HUES64 (cell line): ENCODE data around the gene NTM.

Source experiments
- H3K27ac ChIP-seq: 2 replicates; pipeline ENCODE4 v1.7.0; 2013; ENCODE audit warnings: low read depth, low read length, inconsistent platforms
- H3K27me3 ChIP-seq: 2 replicates; pipeline ENCODE4 v1.6.1; 2013; ENCODE audit warnings: mild to moderate bottlenecking, low read length; ENCODE audit not compliant: insufficient read depth
- H3K36me3 ChIP-seq: 2 replicates; pipeline ENCODE4 v1.6.1; 2013; ENCODE audit warnings: mild to moderate bottlenecking, low read length; ENCODE audit not compliant: insufficient read depth
- H3K4me1 ChIP-seq: 2 replicates; pipeline ENCODE4 v1.6.1; 2013; ENCODE audit warnings: mild to moderate bottlenecking, low read length, moderate library complexity; ENCODE audit not compliant: insufficient read depth
- H3K4me3 ChIP-seq: 2 replicates; pipeline ENCODE4 v1.5.1; 2013; ENCODE audit warnings: mild to moderate bottlenecking, low read length, moderate library complexity
- H3K9ac ChIP-seq: 2 replicates; pipeline ENCODE4 v1.6.1; 2013; ENCODE audit warnings: mild to moderate bottlenecking, low read depth, low read length
- H3K9me3 ChIP-seq: 2 replicates; pipeline ENCODE4 v1.6.1; 2013; ENCODE audit warnings: low read depth, low read length; ENCODE audit not compliant: insufficient read depth
- WGBS: fragments of 150-250, 120-280 bp; methylation state at CpG from one replicate; pipeline ENCODE4 v1.1.7; 2013; ENCODE audit warnings: missing lambda C conversion rate; 5-methylcytosine and 5-hydroxymethylcytosine counted together

NTM gene

GRCh38 chr11:132251061-132251460 is 880.6 kb downstream of the NTM start:
- H3K9me3 ChIP-seq = peaks cover 5% of the 10 kb centered on the region; the same call in 1 of the 2 replicates
- H3K27ac ChIP-seq = no peak overlapping the region
- 95% methylated on average over 1 of the region's 1 CpG for WGBS
- H3K4me1 ChIP-seq = no peaks in the 10 kb centered on the region; the same call in 1 of the 2 replicates
- H3K4me3 ChIP-seq = no peak overlapping the region
- H3K27me3 ChIP-seq = no peaks in the 10 kb centered on the region
- no peaks in the 10 kb centered on the region for H3K36me3 ChIP-seq
- H3K9ac ChIP-seq = no peak overlapping the region

GRCh38 chr11:132253469-132254264 is 883.3 kb downstream of the NTM start:
- Histone ChIP-seq H3K9me3 (peaks cover 5% of the 10 kb centered on the region; the same call in 1 of the 2 replicates), H3K27ac (no peak overlapping the region), H3K9ac (no peak overlapping the region), H3K27me3 (no peaks in the 10 kb centered on the region), H3K36me3 (no peaks in the 10 kb centered on the region), H3K4me3 (no peak overlapping the region), H3K4me1 (no peaks in the 10 kb centered on the region)
- WGBS = 89% methylated on average over 9 of the region's 9 CpGs

GRCh38 chr11:132254906-132255305 is 884.5 kb downstream of the NTM start:
- WGBS = 93% methylated on average over 1 of the region's 1 CpG
- Histone ChIP-seq H3K9me3 (peaks cover 5% of the 10 kb centered on the region; the same call in 1 of the 2 replicates), H3K9ac (no peak overlapping the region), H3K27ac (no peak overlapping the region), H3K27me3 (no peaks in the 10 kb centered on the region), H3K36me3 (no peaks in the 10 kb centered on the region), H3K4me1 (no peaks in the 10 kb centered on the region), H3K4me3 (no peak overlapping the region)

GRCh38 chr11:132256528-132257279 is 886.3 kb downstream of the NTM start:
- 94% methylated on average over 17 of the region's 17 CpGs for WGBS
- no peak overlapping the region for H3K9ac ChIP-seq
- no peaks in the 10 kb centered on the region for H3K36me3 ChIP-seq
- no peaks in the 10 kb centered on the region for H3K9me3 ChIP-seq
- no peak overlapping the region for H3K27ac ChIP-seq
- no peaks in the 10 kb centered on the region for H3K4me1 ChIP-seq
- H3K27me3 ChIP-seq = no peaks in the 10 kb centered on the region
- H3K4me3 ChIP-seq = no peak overlapping the region

- H3K27me3 ChIP-seq = no peaks in the 10 kb centered on the region
- H3K4me1 ChIP-seq = no peaks in the 10 kb centered on the region
- no peaks in the 10 kb centered on the region for H3K9me3 ChIP-seq
- H3K9ac ChIP-seq = no peak overlapping the region
- no peaks in the 10 kb centered on the region for H3K36me3 ChIP-seq
- H3K27ac ChIP-seq = no peak overlapping the region
- no peak overlapping the region for H3K4me3 ChIP-seq
- 95% methylated on average over 5 of the region's 5 CpGs for WGBS
Observed at GRCh38 chr11:132257871-132258270, 887.5 kb downstream of the NTM start.

GRCh38 chr11:132258875-132259274 is 888.5 kb downstream of the NTM start:
- no peaks in the 10 kb centered on the region for H3K36me3 ChIP-seq
- H3K4me1 ChIP-seq = no peaks in the 10 kb centered on the region
- no CpG with 5 or more reads among the region's 1 CpG for WGBS
- no peak overlapping the region for H3K9ac ChIP-seq
- no peaks in the 10 kb centered on the region for H3K9me3 ChIP-seq
- H3K27me3 ChIP-seq = no peaks in the 10 kb centered on the region
- no peak overlapping the region for H3K4me3 ChIP-seq
- H3K27ac ChIP-seq = no peak overlapping the region

- Histone ChIP-seq H3K9ac (no peak overlapping the region), H3K27ac (no peak overlapping the region), H3K9me3 (no peaks in the 10 kb centered on the region), H3K4me1 (no peaks in the 10 kb centered on the region), H3K4me3 (no peak overlapping the region), H3K36me3 (no peaks in the 10 kb centered on the region), H3K27me3 (no peaks in the 10 kb centered on the region)
- WGBS = 97% methylated on average over 7 of the region's 7 CpGs
Observed at GRCh38 chr11:132260636-132261035, 890.2 kb downstream of the NTM start.

GRCh38 chr11:132263241-132263640 is 892.8 kb downstream of the NTM start:
- 82% methylated on average over 5 of the region's 5 CpGs for WGBS
- no peak overlapping the region for H3K4me3 ChIP-seq
- no peak overlapping the region for H3K27ac ChIP-seq
- no peaks in the 10 kb centered on the region for H3K36me3 ChIP-seq
- H3K27me3 ChIP-seq = no peaks in the 10 kb centered on the region
- no peaks in the 10 kb centered on the region for H3K9me3 ChIP-seq
- no peaks in the 10 kb centered on the region for H3K4me1 ChIP-seq
- no peak overlapping the region for H3K9ac ChIP-seq

- Histone ChIP-seq H3K36me3 (no peaks in the 10 kb centered on the region), H3K27me3 (no peaks in the 10 kb centered on the region), H3K9me3 (no peaks in the 10 kb centered on the region), H3K4me3 (no peak overlapping the region), H3K4me1 (peaks cover 3% of the 10 kb centered on the region; the same call in 1 of the 2 replicates), H3K9ac (no peak overlapping the region), H3K27ac (no peak overlapping the region)
- 95% methylated on average over 4 of the region's 4 CpGs for WGBS
Observed at GRCh38 chr11:132263875-132264274, 893.5 kb downstream of the NTM start.

GRCh38 chr11:132264616-132265015 is 894.2 kb downstream of the NTM start:
- WGBS = 93% methylated on average over 1 of the region's 1 CpG
- Histone ChIP-seq H3K36me3 (no peaks in the 10 kb centered on the region), H3K27me3 (no peaks in the 10 kb centered on the region)

GRCh38 chr11:132278801-132279574 is 908.6 kb downstream of the NTM start:
- H3K27ac ChIP-seq = no peak overlapping the region
- no peak overlapping the region for H3K4me3 ChIP-seq
- no peaks in the 10 kb centered on the region for H3K27me3 ChIP-seq
- 0 out of 2 replicates have a peak, but pooled peaks cover 2% of the 10 kb centered on the region for H3K4me1 ChIP-seq
- WGBS = 73% methylated on average over 6 of the region's 6 CpGs
- no peaks in the 10 kb centered on the region for H3K36me3 ChIP-seq
- H3K9ac ChIP-seq = no peak overlapping the region
- no peaks in the 10 kb centered on the region for H3K9me3 ChIP-seq

More at GRCh38 chr11:132264616-132265015, 894.2 kb downstream of the NTM start:
- Histone ChIP-seq H3K9ac (no peak overlapping the region), H3K4me3 (no peak overlapping the region), H3K4me1 (peaks cover 10% of the 10 kb centered on the region; the same call in 1 of the 2 replicates), H3K27ac (no peak overlapping the region), H3K9me3 (no peaks in the 10 kb centered on the region)
